GM18907 (cell line): ENCODE results near the gene SIRT1.
"Not testable (repeated sequence)": the region's sequence is repeated elsewhere in the genome, so short reads cannot be mapped to it uniquely, and the experiment has no call there.

Experiments
- ATAC-seq: cut with Tn5 transposase; IDR thresholded peaks from one replicate; pipeline ENCODE4 v1.9.1; 2021; ENCODE audit warnings: mild to moderate bottlenecking, moderate library complexity; ENCODE audit not compliant: unreplicated experiment

SIRT1 gene

GRCh38 chr10:67955614-67956013 lies 71.2 kb downstream of the SIRT1 start:
- ATAC-seq: no peak

DNA sequence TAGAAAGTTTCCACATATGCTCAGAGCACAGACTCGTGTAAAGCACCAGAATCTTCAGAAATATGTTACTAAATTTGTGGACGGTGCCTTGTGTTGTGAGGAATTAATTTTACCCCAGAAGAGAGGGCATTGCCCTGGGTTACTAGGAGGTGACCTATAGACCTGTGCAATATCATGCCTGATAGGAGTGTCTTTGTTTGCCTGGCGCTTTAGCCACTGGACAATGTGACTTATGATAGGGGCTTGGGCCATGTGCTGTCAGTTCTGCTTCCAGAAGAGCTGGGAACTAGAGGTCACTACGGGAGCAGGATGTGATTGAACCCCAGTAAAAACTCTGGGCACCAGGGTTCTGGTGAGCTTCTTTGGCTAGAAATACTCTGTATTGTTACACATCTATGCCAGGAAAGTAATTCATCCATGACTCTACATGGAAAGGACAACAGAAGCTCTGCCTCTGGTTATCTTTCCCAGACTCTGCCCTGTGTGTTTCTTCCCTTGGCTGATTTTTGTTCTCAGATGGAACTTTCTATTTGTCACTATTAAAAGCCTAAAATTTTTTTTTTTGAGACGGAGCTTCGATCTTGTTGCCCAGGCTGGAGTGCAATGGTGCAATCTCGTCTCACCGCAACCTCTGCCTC lies 75.5 kb downstream of the SIRT1 start:
- no peak for ATAC-seq

DNA sequence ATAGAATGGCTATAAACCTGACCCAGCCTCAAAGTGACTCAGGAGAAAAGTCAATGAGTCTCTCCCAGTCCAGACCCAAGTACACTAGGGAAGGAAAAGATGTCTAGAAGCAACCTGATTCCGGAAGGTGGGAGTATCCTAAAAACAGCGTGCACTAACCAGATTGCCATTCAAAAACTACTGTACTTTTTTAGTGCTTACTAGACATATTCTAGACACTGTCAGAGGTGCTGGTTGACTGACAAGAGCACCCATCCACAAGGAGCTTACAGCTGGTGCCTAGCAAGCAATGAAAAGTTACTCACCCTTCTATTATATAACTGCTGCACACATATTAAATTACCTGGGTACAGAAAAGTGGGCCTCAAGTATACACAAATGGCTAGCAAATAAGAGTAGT lies 81.0 kb downstream of the SIRT1 start:
- ATAC-seq: no peak

GRCh38 chr10:67966035-67966434 lies 81.6 kb downstream of the SIRT1 start:
- ATAC-seq: not testable (repeated sequence)
